HG02763 (cell line): ENCODE results near the gene MAP3K14.

Experiments used
- ATAC-seq: cut with Tn5 transposase; IDR thresholded peaks from one replicate; pipeline ENCODE4 v1.9.1; 2021; ENCODE audit warnings: mild to moderate bottlenecking, moderate library complexity; ENCODE audit not compliant: unreplicated experiment

MAP3K14 gene

GRCh38 chr17:45225051-45225700 is 91.6 kb downstream of the MAP3K14 start:
- ATAC-seq, result no peak

GRCh38 chr17:45224671-45225050 is 92.2 kb downstream of the MAP3K14 start:
- no peak for ATAC-seq

- no peak for ATAC-seq
Observed at GRCh38 chr17:45223539-45224528, 93.0 kb downstream of the MAP3K14 start.

GRCh38 chr17:45222996-45223538 is 93.8 kb downstream of the MAP3K14 start:
- ATAC-seq, result no peak

GRCh38 chr17:45222289-45222995 is 94.4 kb downstream of the MAP3K14 start:
- ATAC-seq, result no peak

GRCh38 chr17:45222014-45222288 is 94.9 kb downstream of the MAP3K14 start:
- ATAC-seq, result no peak

GRCh38 chr17:45221081-45222013 is 95.5 kb downstream of the MAP3K14 start, which contains the start of gene FMNL1:
TSS of gene FMNL1 (plus strand) at chr17:45221885. CDS start at chr17:45222125, 240 bp downstream.
- peak; percentile 24 for ATAC-seq

GRCh38 chr17:45220079-45220478 is 96.7 kb downstream of the MAP3K14 start:
- no peak for ATAC-seq

- no peak for ATAC-seq
Observed at GRCh38 chr17:45218895-45219661, 97.7 kb downstream of the MAP3K14 start.
